HepG2 (cell line): ENCODE measurements around the gene ATP6V1G3. TPM values are rescaled to one million over a fixed set of nuclear protein-coding genes. Genes with fewer than 3 reads are reported as not detected.

ENCODE experiments used
- ATAC-seq: fragments of 200-7000 bp; cut with Tn5 transposase; 3 replicates; pipeline ENCODE4 v1.9.1; 2020; ENCODE audit warnings: mild to moderate bottlenecking, moderate library complexity
- BruUV-seq: library from RNA; stranded (reverse); fragments of 400-500 nt; replicated peaks from 2 replicates; lab custom pipeline; 2021; lab: Mats Ljungman, UMichigan
- CTCF ChIA-PET: fragments of 300-600 bp; formaldehyde crosslinking; extraction: SDS; loops from one replicate; lab custom pipeline; 2021; ENCODE audit warnings: low total read pairs, inconsistent platforms, low intra/inter-chr PET ratio; lab: Yijun Ruan, JAX
- POLR2A ChIA-PET: fragments of 350-600 bp; sonication (Branson Sonifier 250); formaldehyde crosslinking; loops from one replicate; lab custom pipeline; 2020; ENCODE audit warnings: antibody characterized with exemption, inconsistent platforms; lab: Yijun Ruan, JAX
- DNase-seq: peaks from one replicate; pipeline ENCODE4 v3.0.0-alpha.2; 2015; ENCODE audit warnings: low spot score
- FAIRE-seq: peaks from 3 replicates; lab custom pipeline; 2011; peaks lifted over from hg19 to GRCh38; lab: Jason Lieb, UNC
- H2AFZ ChIP-seq: one replicate; pipeline ENCODE4 v1.6.1; 2011; ENCODE audit warnings: low read length, inconsistent platforms
- H3K27ac ChIP-seq: fragments of 300-600 bp; 3 replicates; pipeline ENCODE4 v1.8.0; 2011; ENCODE audit warnings: mixed run types, mild to moderate bottlenecking, mixed read lengths, low read length, inconsistent platforms; ENCODE audit not compliant: insufficient read depth; ENCODE audit errors: extremely low read length
- H3K27me3 ChIP-seq, 2 experiments: fragments of 200-600 bp in 1 of 2; 2 replicates in 1 of 2; 3 replicates in 1 of 2; pipeline versions ENCODE4 v1.6.0 to v1.8.0; 2011; ENCODE audit warnings: low read length in 2 of 2, mild to moderate bottlenecking in 2 of 2, moderate library complexity in 2 of 2, inconsistent platforms in 1 of 2; ENCODE audit not compliant: insufficient read depth in 2 of 2, control insufficient read depth in 1 of 2
- H3K36me3 ChIP-seq, 2 experiments: fragments of 200-600 bp in 1 of 2; replicated peaks in 1 of 2; 2 replicates in 1 of 2; 3 replicates in 1 of 2; pipeline versions ENCODE4 v1.5.1 to v1.8.0; 2011; ENCODE audit warnings: low read length in 2 of 2, inconsistent platforms in 1 of 2; ENCODE audit not compliant: insufficient read depth in 2 of 2, control insufficient read depth in 1 of 2
- H3K4me1 ChIP-seq: 2 replicates; pipeline ENCODE4 v1.5.1; 2012; ENCODE audit warnings: low read length, inconsistent platforms; ENCODE audit not compliant: insufficient read depth
- H3K4me2 ChIP-seq: 2 replicates; pipeline ENCODE4 v1.6.0; 2011; ENCODE audit warnings: low read depth, low read length, inconsistent platforms
- H3K4me3 ChIP-seq, 3 experiments: fragments of 200-600 bp in 1 of 3; sonication (generic), shearing (Covaris generic) in 1 of 3; replicated peaks in 1 of 3; 2 replicates each; pipeline ENCODE4 v1.5.1; 2011 to 2016; ENCODE audit warnings: low read length in 3 of 3, inconsistent platforms in 2 of 3, low read depth in 2 of 3, mild to moderate bottlenecking in 2 of 3, control low read depth in 1 of 3, mixed read lengths in 1 of 3; ENCODE audit not compliant: insufficient read depth in 1 of 3
- H3K79me2 ChIP-seq: one replicate; pipeline ENCODE4 v1.6.1; 2011; ENCODE audit warnings: low read length, inconsistent platforms; ENCODE audit not compliant: insufficient read depth
- H3K9ac ChIP-seq: 2 replicates; pipeline ENCODE4 v1.6.0; 2011; ENCODE audit warnings: mild to moderate bottlenecking, low read depth, low read length, inconsistent platforms; ENCODE audit not compliant: insufficient read depth
- H3K9me3 ChIP-seq: 2 replicates; pipeline ENCODE4 v1.5.1; 2012; ENCODE audit warnings: mild to moderate bottlenecking, low read length
- H4K20me1 ChIP-seq: 2 replicates; pipeline ENCODE4 v1.6.0; 2011; ENCODE audit warnings: inconsistent platforms, mild to moderate bottlenecking, low read length, moderate library complexity; ENCODE audit not compliant: insufficient read depth
- PLSCR1 ChIP-seq: sonication (generic); formaldehyde crosslinking; IDR thresholded peaks from 2 replicates; pipeline ENCODE4 v1.5.0; 2020; ENCODE audit warnings: missing genetic modification reagents, mild to moderate bottlenecking, borderline replicate concordance
- SOX13 ChIP-seq, 3 experiments: fragments of 450-650 bp in 1 of 3; sonication (generic) in 1 of 3; formaldehyde crosslinking in 1 of 3; IDR thresholded peaks in 2 of 3; conservative IDR thresholded peaks in 1 of 3; 2 replicates each; pipeline versions ENCODE4 v1.5.0 to v1.6.1; 2016 to 2020; ENCODE audit warnings: antibody characterized with exemption in 1 of 3, mild to moderate bottlenecking in 1 of 3, missing compliant biosample characterization in 1 of 3, missing genetic modification reagents in 1 of 3, moderate library complexity in 1 of 3
- SOX5 ChIP-seq: IDR thresholded peaks from 2 replicates; pipeline ENCODE4 v1.6.1; 2016; ENCODE audit warnings: borderline replicate concordance
- ZC3H4 ChIP-seq: sonication (generic); formaldehyde crosslinking; IDR thresholded peaks from 2 replicates; pipeline ENCODE4 v1.4.0; 2020; ENCODE audit warnings: missing genetic modification reagents, borderline replicate concordance
- ZNF280B ChIP-seq: sonication (generic); formaldehyde crosslinking; IDR thresholded peaks from 2 replicates; pipeline ENCODE4 v1.5.0; 2020; ENCODE audit warnings: missing genetic modification reagents, mild to moderate bottlenecking, borderline replicate concordance
- WGBS: methylation state at CpG from one replicate; pipeline ENCODE4 v1.1.6; 2017; ENCODE audit warnings: low lambda C conversion rate; 5-methylcytosine and 5-hydroxymethylcytosine counted together
- in situ Hi-C: cut with HindIII; loops from 2 replicates; pipeline ENCODE4 v1.10.0; 2017; ENCODE audit warnings: low pct_unique_long_range_greater_than_20kb; ENCODE audit not compliant: extremely low pct_ligation_motif_present
- intact Hi-C: fragments of 100-400 bp; cut with micrococcal nuclease; formaldehyde crosslinking; loops from one replicate; pipeline ENCODE4 v1.10.0; 2022; ENCODE audit not compliant: unreplicated experiment
- polyA plus RNA-seq, 8 experiments: library from polyadenylated mRNA; depleted of rRNA in 3 of 8; stranded (reverse) in 7 of 8; unstranded in 1 of 8; fragments of >200 nt; fragmentation: Illumina TruSeq in 4 of 8; extraction: Trizol in 4 of 8; gene quantifications; 2 replicates each; pipeline versions ENCODE4 v1.2.1 to v1.2.3, GENCODE V29; 2011 to 2016; ENCODE audit warnings: low read depth in 4 of 8, missing spikeins in 1 of 8, mixed read lengths in 1 of 8; ENCODE audit not compliant: insufficient read depth in 1 of 8
- total RNA-seq, 5 experiments: library from RNA; depleted of rRNA; stranded (reverse); fragments of >200 nt; fragmentation: Illumina TruSeq; extraction: Trizol; gene quantifications; 2 replicates each; pipeline ENCODE4 v1.2.3, GENCODE V29; 2016; ENCODE audit warnings: low read depth in 1 of 5

The ATP6V1G3 gene
- total and polyA plus RNA-seq, 2 of the 13 experiments (the other 11 are each of a cell fraction or from before 2014, with no cell fraction given): not detected

GRCh38 chr1:198491596-198491995 lies 48.9 kb downstream of the ATP6V1G3 start (continued):
- no peak for TF ChIP-seq ZNF280B (CRISPR knock-in tag)
- no peak for TF ChIP-seq PLSCR1 (CRISPR knock-in tag)
- TF ChIP-seq, all 625 proteins: peak for 0

- H2AFZ ChIP-seq: no peak overlapping the region
- no peak overlapping the region for H3K4me2 ChIP-seq
- DNase-seq: peak; percentile 9
- no peaks in the 10 kb centered on the region for H3K4me1 ChIP-seq
- ChIA-PET POLR2A (no interaction called here), CTCF (no interaction called here)
- H3K4me3 ChIP-seq: no peak overlapping the region
- H4K20me1 ChIP-seq: no peaks in the 10 kb centered on the region
- no peaks in the 10 kb centered on the region for H3K27me3 ChIP-seq
- no peak overlapping the region for H3K9ac ChIP-seq
- BruUV-seq: no TSS peak
- no peak for ATAC-seq
- TF ChIP-seq ZC3H4 (CRISPR knock-in tag) (no peak), SOX5 (peak; percentile 51; the same call in 1 of the 2 replicates), SOX13 (IDR thresholded peaks at IDR 0.05) (no peak), SOX13 (CRISPR knock-in tag; conservative IDR thresholded peaks at IDR 0.05 in 1 of 2, IDR thresholded peaks at IDR 0.05 in 1 of 2) (peak in 1 of 2 experiments; percentile 75; a peak in 2 of 4 replicates)
- intact Hi-C loops: no loop called here
- H3K79me2 ChIP-seq: no peaks in the 10 kb centered on the region
- no peaks in the 10 kb centered on the region for H3K36me3 ChIP-seq
- FAIRE-seq: no peak
- WGBS: 27% methylated on average over 6 of the region's 6 CpGs
- H3K27ac ChIP-seq: no peak overlapping the region
- in situ Hi-C loops: no loop called here
- H3K9me3 ChIP-seq: no peaks in the 10 kb centered on the region
These were observed 49.5 kb downstream of the ATP6V1G3 start for GRCh38 chr1:198491028-198491427.
